ENCODE measurements around the gene SMCO1.
"Not testable (repeated sequence)": the region's sequence is repeated elsewhere in the genome, so short reads cannot be mapped to it uniquely, and the experiment has no call there.

The SMCO1 gene

DNA sequence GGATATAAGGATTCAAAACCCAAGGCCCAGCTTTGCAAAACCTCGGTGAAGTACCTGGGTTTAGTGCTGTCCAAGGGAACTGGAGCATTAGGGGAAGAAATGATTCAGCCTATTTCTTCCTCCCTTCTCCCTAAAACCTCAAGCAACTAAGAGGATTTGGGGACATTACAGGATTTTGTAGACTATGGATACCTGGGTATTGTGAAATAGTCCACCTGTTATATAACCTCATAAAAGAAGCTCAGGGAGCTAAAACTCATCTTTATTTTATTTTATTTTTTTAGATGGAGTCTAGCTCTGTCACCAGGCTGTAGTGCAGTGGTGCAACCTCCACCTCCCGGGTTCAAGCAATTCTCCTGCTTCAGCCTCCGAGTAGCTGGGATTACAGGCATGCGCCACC is 8.7 kb upstream of the SMCO1 start:
- DNase-seq (ENCODE audit: extremely low read depth in 1 of 2, low read depth in 1 of 2): no peak

DNA sequence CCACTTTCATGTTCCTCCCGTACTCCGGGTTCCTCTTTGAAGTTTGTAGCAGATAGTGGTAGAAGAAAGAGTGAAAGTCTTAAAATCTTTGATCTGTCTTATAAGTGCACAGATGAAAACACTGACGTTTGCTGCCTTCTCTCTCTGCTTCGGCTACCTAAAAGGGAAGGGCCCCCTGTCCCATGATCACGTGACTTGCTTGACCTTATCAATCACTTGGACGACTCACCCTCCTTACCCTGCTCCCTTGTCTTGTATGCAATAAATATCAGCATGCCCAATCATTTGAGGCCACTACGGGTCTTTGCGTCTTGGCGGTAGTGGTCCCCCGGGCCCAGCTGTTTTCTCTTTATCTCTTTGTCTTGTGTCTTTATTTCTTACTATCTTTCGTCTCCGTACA is 6.1 kb upstream of the SMCO1 start:
- not testable (repeated sequence) for DNase-seq (ENCODE audit: extremely low read depth in 1 of 2, low read depth in 1 of 2)

DNA sequence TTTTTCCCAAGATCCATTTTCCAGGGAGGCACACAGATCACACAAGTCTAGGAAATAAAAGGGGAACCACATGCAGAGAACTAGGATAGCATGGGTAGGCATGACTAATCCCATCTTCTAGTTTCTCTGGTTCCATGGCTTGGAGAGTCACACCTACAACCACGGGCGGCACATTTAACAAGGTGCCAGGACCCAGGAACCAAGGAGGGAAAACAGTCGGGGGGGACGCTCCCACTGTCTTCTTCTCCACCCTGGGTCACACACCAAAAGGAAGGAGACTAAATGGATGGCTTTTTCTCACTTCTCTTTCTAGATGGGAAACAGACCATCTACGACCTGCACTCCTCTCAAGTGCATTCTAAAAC is 4.6 kb upstream of the SMCO1 start:
- DNase-seq (ENCODE audit: extremely low read depth in 1 of 2, low read depth in 1 of 2): no peak

DNA sequence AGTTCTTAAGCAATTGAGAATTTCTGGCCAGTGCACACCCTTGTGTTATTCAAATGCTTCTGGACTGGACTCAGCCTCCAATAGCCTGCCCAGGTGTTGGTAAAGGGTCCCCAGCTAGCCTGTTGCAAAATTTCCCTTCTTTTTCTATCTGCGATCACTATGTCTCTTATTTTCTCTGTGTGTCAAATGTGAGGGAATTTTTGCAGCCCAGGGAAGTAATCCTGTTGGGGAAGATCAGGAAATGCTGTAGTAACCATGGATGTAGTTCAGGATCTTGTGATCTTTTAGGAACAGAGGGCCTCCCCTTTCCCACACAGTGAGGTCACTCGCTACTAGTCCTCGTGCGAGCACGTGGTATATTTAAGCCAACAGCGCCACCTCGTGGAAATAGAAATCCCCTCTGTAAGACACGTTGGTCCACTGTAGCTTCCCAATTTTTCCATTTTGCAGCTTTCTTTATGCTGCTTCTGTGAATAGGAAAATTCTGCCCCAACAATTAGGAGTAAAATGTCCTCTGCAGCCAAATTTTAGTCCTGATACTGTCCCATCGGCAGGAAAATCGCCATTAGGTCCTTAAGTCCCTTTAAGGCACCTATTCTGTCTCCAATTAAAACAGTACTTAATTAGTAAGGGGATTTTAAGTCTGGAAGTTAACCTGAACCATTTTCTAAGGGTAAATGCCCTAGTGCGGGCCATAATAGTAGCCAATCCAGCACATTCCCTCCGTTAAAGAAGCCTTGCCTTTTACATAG is 4.0 kb upstream of the SMCO1 start:
- peak in 1 of 2 donors; percentile 35 for DNase-seq (ENCODE audit: extremely low read depth in 1 of 2, low read depth in 1 of 2)

DNA sequence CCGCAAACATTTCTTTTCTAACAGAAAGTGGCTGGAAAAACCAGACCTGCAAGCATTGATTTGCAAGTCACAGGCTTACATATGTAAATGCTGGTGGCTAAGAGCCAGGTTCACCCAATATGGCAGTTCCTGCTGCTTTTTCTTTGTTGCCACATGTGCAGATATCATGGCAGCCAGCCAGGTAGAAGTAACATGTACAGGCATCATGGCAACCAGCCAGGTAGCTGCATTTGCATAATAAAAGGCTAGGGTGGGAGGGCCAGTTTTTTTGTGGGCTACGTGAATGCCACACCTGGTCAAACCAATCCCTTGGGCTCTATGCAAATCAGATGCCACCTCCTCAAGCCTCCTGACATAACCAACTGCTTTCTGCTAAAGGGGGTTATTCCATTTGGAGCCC is 2.8 kb upstream of the SMCO1 start:
- DNase-seq (ENCODE audit: extremely low read depth in 1 of 2, low read depth in 1 of 2): no peak

DNA sequence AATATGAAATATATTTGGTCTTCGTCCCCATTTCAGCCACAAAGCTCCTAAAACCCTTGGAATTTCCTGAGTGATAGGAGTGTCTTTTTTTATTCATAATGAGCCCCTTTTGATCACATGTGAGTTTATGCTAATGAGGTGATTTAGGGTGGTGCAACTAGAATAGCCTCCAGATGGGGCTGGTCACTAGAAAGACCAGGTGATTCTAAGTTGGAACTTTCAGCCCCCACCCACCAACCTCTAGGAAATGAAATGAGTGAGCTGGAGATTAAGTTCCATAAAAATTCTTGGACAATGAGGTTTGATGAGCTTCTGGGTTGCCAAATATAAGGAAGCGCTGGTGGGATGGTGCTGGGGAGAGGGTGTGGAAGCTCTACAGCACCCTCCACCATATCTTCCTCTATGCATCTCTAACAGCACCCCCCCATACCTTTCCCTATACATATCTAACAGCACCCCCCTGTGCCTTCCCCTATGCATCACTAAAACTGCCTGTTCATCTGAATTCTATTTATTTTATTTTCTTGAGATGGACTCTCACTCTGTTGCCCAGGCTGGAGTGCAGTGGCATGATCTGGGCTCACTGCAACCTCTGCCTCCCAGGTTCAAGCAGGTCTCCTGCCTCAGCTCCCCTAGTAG is 2.1 kb upstream of the SMCO1 start:
- DNase-seq (ENCODE audit: extremely low read depth in 1 of 2, low read depth in 1 of 2): no peak

DNA sequence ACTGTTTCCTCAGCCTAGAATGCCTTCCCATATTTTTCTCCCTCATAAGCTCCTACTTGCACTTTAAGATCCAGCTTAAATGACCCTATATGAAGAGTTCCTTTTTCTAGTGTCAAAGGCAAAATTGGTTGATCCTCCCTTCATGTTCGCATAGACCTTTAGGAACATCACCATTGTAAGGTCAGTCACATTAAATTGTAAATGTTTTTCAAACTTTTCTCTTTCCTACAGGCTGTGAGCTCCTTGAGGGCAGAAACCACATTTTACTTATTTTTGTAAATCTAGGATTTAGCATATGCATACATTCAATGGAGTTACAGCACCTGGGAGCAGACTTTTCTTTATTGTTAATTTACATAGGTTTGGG is 813 bp downstream of the SMCO1 start:
- DNase-seq (ENCODE audit: extremely low read depth in 1 of 2, low read depth in 1 of 2): no peak

DNA sequence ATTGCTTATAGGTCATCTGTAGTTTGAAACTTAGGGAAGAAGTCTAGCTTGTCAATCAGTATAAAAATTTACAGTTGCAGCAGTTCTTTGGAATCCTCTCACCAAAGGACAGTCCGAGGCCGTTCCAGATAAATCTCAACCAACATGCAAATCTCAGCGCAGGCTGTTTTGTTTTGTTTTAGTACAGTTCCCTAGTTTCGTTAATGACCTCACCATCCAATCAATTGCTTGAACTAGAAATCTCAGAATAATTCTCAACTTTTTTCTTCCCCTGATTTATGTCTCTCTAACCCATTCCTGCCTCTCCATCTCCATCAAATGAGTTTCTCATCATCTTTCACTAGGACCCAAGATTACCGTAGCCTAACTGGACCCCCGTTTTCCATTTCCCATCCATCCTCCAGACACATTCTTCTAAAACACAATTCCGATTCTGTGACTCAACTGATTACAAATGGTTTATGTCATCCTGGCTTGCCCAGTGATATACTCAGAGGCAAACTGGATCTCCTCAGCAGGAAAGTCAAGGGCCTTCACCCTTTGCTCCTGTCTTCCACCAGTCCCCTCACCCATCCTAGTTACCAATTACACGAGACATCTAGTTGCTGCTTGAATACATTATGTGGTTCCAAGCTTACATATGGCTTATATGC is 1.3 kb downstream of the SMCO1 start:
- no peak for DNase-seq (ENCODE audit: extremely low read depth in 1 of 2, low read depth in 1 of 2)

DNA sequence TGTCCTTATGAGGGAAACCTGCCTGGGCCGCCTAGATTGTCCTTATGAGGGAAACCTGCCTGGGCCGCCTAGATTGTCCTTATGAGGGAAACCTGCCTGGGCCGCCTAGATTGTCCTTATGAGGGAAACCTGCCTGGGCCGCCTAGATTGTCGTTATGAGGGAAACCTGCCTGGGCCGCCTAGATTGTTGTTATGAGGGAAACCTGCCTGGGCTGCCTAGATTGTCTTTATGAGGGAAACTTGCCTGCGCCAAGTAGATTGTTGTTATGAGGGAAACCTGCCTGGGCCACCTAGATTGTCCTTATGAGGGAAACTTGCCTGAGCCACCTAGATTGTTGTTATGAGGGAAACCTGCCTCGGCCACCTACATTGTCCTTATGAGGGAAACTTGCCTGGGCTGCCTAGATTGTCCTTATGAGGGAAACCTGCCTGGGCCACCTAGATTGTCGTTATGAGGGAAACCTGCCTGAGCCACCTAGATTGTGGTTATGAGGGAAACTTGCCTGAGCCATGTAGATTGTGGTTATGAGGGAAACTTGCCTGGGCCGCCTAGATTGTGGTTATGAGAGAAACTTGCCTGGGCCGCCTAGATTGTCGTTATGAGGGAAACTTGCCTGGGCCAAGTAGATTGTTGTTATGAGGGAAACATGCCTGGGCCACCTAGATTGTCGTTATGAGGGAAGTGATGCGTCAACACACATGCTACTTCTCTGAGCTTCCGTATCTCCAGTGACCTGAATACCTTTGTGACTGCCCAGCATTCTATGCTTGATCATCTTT is 3.3 kb downstream of the SMCO1 start:
- DNase-seq (ENCODE audit: extremely low read depth in 1 of 2, low read depth in 1 of 2): not testable (repeated sequence)

DNA sequence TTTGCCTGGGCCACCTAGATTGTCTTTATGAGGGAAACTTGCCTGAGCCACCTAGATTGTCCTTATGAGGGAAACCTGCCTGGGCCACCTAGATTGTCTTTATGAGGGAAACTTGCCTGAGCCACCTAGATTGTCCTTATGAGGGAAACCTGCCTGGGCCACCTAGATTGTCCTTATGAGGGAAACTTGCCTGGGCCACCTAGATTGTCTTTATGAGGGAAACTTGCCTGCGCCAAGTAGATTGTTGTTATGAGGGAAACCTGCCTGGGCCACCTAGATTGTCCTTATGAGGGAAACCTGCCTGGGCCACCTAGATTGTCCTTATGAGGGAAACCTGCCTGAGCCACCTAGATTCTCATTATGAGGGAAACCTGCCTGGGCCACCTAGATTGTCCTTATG is 4.0 kb downstream of the SMCO1 start:
- not testable (repeated sequence) for DNase-seq (ENCODE audit: extremely low read depth in 1 of 2, low read depth in 1 of 2)

DNA sequence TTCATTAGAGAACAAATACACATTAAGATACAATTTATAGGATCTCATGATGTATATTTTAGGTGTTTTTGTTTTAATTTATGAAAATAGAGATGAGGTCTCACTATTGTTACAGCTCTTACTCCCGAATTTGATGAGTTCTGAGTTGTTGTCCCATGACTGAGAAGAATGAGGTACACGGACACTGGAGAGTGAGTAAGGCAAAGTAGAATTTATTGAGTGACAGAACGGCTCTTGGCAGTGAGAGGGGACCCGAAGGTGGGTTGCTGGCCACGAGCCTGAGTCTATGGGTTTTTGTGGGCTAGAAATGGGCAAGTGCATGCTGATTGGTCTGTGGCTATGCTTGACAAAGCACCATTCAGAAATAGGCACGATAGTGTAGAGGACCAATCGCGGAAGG is 8.5 kb downstream of the SMCO1 start:
- DNase-seq (ENCODE audit: extremely low read depth in 1 of 2, low read depth in 1 of 2): no peak

DNA sequence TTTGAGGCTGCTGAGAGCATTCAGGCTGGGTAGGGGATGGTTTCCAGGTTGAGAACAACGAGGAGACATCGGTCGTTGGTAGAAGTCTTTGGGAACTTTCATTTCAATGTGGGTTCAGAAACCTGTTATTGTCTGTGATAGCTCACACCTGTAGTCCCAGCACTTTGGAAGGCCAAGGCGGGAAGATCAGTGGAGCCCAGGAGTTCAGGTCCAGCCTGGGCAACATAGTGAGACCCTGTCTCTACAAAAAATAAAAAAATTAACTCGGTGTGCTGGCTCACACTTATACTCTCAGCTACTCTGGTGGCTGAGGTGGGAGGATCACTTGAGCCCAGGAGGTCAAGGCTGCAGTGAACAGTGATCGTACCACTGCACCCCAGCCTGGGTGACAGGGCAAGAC is 10.6 kb downstream of the SMCO1 start:
- DNase-seq (ENCODE audit: extremely low read depth in 1 of 2, low read depth in 1 of 2): no peak

DNA sequence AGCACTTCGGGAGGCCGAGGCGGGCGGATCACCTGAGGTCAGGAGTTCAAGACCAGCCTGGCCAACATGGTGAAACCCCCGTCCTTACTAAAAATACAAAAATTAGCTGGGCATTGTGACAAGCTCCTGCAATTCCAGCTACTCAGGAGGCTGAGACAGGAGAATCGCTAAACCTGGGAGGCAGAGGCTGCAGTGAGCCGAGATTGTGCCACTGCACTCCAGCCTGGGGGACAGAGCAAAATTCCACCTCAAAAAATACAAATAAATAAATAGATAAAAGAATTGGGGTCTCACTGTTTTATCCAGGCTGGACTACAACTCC is 11.1 kb downstream of the SMCO1 start:
- DNase-seq (ENCODE audit: extremely low read depth in 1 of 2, low read depth in 1 of 2): not testable (repeated sequence)

DNA sequence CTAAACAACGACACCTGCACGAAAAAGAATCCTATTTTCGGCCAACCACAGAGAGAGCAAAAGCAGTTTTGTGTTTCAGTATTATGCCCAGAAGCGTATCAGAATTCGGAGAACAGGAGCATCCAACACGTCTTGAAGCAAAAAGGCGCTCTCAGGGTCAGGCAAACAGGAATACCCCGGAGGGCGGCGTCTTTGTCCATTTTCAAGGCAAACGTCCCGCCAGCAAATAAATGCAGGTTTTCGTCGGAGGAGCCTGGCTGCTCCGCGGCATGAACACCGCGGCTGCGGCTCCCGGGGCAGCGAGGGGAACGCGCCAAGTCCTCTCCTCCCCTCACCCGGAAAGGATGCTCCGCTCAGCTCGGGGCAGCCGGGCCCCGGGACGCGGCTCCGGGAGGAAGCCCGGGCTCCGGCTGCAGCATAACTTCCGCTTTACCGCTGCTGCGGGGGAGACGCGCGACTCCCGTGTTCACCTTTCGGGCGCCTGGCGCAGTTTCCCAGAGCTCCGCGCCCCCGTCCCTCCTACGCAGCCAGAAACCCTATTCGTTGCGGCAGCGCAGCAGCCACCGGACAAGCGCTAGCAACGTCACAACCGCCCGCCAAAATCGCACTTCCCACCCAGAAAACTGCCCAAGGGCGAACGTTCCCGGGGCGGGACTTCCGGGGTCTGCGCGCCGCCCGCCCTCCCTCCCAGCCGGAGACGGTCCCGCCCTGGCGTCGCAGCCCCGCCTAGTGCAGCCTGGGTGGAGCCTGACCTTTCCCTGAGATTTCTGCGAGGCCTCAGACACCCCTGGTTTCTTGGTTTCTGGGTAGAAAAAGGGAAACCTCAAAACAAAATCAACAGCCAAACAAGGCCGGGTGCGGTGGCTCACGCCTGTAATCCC is 11.7 kb downstream of the SMCO1 start, which contains the start of gene RNF168:
RNF168 (minus strand) TSS at position 573 of the 881 bp plus-strand sequence. CDS start 595 bp downstream, outside the sequence.
- peak; percentile 83 to 89 for DNase-seq (ENCODE audit: extremely low read depth in 1 of 2, low read depth in 1 of 2)

DNA sequence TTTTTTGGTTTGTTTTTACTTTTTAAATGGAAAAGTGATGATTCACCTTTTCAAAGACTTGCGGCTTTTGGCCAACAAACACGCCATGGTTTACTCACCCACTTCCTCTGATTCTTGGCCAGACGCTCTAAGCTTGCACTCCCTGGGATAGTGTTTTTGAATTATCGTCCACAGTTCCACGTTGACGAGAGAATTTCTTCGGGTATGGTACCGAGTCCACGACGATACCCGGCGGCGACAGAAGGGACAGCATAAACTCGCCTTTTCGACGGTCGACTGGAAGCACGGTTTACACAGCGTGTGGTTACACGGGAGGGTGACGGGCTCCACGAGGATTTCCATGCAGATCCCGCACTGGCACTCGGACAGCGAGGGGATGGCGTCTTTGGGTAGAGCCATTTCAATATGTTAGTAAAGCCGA is 12.4 kb downstream of the SMCO1 start:
- peak; percentile 15 to 49 for DNase-seq (ENCODE audit: extremely low read depth in 1 of 2, low read depth in 1 of 2)

DNA sequence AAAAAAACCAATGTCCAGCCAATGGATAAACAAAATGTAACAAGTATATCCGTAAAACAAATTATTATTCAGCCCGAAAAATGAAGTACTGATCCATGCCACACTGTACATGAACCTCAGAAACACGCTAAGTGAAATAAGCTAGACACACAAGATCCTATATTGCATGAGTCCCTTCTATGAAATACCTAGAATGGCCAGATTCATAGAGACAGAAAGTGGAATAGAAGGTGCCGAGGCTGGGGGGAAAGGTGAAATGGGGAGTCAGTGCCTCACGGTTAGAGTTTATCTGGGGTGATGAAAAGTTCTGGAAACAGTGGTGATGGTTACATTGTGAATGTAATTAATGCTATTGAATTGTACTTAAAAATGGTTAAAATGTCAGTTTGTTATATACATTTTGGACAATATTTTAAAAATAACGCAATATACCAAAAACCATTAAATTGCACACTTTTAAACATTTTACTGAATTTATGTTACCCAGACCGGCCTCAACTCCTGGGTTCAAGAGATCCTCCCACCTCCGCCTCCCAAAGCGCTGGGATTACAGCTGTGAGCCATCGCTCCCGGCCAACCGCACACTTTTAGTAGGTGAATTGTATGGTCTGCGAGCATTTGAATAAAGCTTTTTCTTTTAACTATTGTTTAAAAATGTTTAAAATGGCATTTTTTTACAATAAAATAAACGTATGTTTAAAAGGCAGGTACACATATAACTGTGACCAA is 13.7 kb downstream of the SMCO1 start:
- no peak for DNase-seq (ENCODE audit: extremely low read depth in 1 of 2, low read depth in 1 of 2)

DNA sequence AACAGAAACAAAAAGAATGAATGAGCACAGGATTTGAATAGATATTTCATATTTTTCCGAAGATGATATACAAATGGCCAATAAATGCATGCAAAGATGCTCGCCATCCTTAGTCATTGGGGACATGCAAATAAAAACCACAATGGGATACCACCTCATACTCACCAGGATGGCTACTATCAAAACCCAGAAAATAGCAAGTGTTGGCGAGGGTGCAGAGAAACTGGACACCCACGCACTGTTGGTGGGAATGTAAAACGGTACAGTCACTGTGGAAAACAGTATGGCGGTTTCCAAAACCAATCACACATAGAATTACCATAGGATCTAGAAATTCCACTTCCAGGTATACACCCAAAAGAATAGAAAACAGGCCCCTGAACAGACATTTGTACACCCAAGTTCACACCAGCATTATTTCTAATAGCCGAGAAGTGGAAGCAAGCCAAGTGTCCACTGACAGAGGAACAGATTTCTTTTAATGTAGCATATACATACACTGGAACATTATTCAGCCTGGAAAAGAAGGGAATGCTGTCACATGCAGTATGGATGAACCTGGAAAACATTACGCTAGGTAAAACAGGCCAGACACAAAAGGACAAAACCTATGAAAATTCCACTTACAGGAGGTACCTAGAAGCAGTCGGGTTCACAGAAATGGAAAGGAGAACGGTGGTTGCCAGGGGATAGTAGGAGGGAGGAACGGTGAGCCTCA is 15.2 kb downstream of the SMCO1 start:
- no peak for DNase-seq (ENCODE audit: extremely low read depth in 1 of 2, low read depth in 1 of 2)

DNA sequence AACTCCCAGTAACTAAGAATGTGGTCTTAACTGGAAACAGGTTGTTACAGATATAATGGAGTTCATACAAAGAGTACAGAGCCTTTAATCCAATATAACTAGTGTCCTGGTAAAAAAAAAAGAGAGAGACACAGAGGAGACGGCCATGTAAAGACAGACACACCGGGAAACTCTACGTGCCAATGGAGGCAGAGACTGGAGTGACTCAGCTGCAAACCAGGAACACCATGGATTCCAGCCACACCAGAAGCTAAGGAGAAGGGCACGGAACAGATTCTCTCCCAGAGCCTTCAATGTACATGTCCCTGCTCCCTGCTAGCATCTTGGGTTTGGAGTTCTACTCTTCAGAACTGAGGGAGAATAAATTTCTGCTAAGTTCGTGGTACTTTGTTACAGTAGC is 16.1 kb downstream of the SMCO1 start:
- no peak for DNase-seq (ENCODE audit: extremely low read depth in 1 of 2, low read depth in 1 of 2)

DNA sequence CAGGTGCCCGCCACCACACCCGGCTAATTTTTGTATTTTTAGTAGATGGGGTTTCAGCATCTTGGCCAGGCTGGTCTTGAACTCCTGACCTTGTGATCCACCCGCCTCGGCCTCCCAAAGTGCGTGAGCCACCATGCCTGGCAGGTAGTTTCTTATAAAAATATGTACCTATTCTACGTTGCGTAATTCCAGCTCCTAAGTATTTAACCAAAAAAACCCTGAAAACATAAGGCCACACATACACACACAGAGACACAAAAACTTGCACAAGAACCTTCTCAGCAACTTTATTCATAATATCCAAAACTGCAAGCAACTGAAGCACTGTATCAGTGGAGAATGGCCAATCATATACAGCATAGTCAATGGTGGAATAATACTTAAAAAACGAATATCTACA is 16.8 kb downstream of the SMCO1 start:
- DNase-seq (ENCODE audit: extremely low read depth in 1 of 2, low read depth in 1 of 2): no peak

All from activated CD8-positive, alpha-beta memory T cell treated with anti-CD3 and anti-CD28 coated beads for 1 hour (primary cell).